ENCODE measurements around the gene DNAJA4. TPM values are rescaled to one million over a fixed set of nuclear protein-coding genes. Genes with fewer than 3 reads are reported as not detected.

DNAJA4 gene
- total RNA-seq, 1 donor, result 2.2 TPM

DNA sequence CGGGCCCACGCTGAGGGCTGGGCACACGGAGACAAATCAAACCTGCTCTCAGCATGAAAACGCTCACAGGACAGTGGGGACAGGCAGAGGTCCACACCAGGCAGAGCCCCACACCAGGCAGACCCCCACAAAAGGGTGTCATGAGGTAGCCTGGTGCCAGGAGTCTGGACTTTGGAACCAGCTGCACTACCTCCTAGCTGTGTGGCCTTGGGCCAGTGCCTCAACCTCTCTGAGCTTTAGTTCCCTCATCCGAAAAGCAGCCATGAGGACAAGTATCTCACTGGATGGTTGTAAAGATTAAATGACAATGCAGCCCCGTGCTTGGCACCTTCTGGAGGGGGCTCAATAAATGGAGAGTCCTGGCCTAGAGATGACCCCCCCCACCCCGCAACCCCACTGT lies 59.3 kb downstream of the DNAJA4 start:
- Histone ChIP-seq H3K4me3 (ENCODE audit: insufficient read depth, low read length) (no peak overlapping the region), H4K20me1 (ENCODE audit: insufficient read depth, low read length) (no peaks in the 10 kb centered on the region), H2AFZ (ENCODE audit: low read length) (no peak overlapping the region), H3K27me3 (ENCODE audit: insufficient read depth, low read length) (peaks cover 3% of the 10 kb centered on the region), H3K4me2 (ENCODE audit: insufficient read depth, low read length) (no peak overlapping the region), H3K27ac (ENCODE audit: low read depth, low read length) (no peak overlapping the region), H3K36me3 (ENCODE audit: insufficient read depth, low read length) (no peaks in the 10 kb centered on the region), H3K79me2 (ENCODE audit: insufficient read depth, low read length) (no peaks in the 10 kb centered on the region), H3K4me1 (ENCODE audit: insufficient read depth, low read length) (no peaks in the 10 kb centered on the region), H3K9me3 (ENCODE audit: low read depth, low read length) (no peaks in the 10 kb centered on the region)
- TF ChIP-seq, protein P1, sequence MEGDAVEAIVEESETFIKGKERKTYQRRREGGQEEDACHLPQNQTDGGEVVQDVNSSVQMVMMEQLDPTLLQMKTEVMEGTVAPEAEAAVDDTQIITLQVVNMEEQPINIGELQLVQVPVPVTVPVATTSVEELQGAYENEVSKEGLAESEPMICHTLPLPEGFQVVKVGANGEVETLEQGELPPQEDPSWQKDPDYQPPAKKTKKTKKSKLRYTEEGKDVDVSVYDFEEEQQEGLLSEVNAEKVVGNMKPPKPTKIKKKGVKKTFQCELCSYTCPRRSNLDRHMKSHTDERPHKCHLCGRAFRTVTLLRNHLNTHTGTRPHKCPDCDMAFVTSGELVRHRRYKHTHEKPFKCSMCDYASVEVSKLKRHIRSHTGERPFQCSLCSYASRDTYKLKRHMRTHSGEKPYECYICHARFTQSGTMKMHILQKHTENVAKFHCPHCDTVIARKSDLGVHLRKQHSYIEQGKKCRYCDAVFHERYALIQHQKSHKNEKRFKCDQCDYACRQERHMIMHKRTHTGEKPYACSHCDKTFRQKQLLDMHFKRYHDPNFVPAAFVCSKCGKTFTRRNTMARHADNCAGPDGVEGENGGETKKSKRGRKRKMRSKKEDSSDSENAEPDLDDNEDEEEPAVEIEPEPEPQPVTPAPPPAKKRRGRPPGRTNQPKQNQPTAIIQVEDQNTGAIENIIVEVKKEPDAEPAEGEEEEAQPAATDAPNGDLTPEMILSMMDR (IDR thresholded peaks at IDR 0.05; ENCODE audit: extremely low read depth, low read depth, low read length), result no peak
- DNase-seq (ENCODE audit: insufficient read length, low spot score, missing footprints), result peak; percentile 58

DNA sequence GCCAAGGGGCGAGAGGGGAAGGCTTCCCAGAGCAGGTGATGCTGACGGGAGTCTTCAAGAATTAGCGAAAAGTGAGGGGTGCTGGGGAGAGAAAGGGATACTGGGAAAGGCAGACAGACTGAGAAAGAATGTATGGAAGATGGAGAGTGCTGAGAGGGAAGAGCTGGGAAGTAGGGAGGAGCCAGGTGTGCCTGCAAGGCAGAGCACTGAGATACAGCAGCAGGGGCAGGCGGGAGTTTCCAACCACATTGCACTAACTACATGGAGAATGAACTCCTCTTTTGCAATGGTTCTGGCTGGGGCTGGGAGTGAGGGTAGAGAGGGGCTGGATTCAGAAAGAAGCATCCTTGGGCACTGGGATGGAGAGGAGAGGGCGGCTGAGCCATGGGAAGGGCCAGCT lies 59.8 kb downstream of the DNAJA4 start:
- Histone ChIP-seq H3K4me1 (ENCODE audit: insufficient read depth, low read length) (no peaks in the 10 kb centered on the region), H3K4me3 (ENCODE audit: insufficient read depth, low read length) (no peak overlapping the region), H3K36me3 (ENCODE audit: insufficient read depth, low read length) (no peaks in the 10 kb centered on the region), H3K4me2 (ENCODE audit: insufficient read depth, low read length) (no peak overlapping the region), H2AFZ (ENCODE audit: low read length) (no peak overlapping the region), H3K27me3 (ENCODE audit: insufficient read depth, low read length) (peaks cover 3% of the 10 kb centered on the region), H3K27ac (ENCODE audit: low read depth, low read length) (no peak overlapping the region), H3K9me3 (ENCODE audit: low read depth, low read length) (no peaks in the 10 kb centered on the region), H3K79me2 (ENCODE audit: insufficient read depth, low read length) (no peaks in the 10 kb centered on the region), H4K20me1 (ENCODE audit: insufficient read depth, low read length) (no peaks in the 10 kb centered on the region)
- TF ChIP-seq, protein P1 (IDR thresholded peaks at IDR 0.05; ENCODE audit: extremely low read depth, low read depth, low read length), result no peak
- DNase-seq (ENCODE audit: insufficient read length, low spot score, missing footprints), result no peak

DNA sequence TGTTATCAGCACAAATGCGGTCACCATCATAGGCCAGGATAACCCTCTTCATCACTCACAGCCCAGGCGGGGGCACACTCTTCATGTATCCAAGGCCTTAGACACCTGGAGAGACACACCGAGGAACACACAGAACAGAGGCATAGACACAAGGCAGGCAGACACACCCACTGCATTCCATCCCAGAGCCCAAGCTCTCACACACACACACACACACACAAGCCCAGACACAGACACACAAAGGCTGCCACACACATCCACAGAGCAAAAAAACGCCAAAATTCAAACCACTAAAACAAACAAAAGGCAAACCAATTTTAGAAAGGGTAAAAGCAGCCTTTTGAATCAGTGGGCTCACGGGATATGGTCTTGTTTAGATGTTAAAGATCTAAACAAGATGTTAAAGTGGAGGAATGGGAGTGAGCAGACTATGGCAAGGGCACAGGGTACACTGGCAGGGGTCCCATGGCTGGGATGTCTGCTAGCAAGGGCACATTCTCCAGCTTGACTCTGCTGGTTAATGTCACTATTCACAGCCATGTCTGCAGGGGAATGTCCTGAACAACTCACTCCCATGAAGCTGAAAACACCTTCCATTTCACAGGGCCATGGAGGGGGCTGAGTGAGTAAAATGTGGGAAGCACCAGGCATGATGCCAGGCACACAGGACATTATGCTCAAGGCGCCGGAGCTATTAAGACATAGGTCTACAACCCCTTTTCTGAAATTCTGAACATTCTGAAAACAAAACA lies 60.9 kb downstream of the DNAJA4 start:
- Histone ChIP-seq H3K4me1 (ENCODE audit: insufficient read depth, low read length) (no peaks in the 10 kb centered on the region), H3K4me2 (ENCODE audit: insufficient read depth, low read length) (no peak overlapping the region), H3K79me2 (ENCODE audit: insufficient read depth, low read length) (no peaks in the 10 kb centered on the region), H3K36me3 (ENCODE audit: insufficient read depth, low read length) (no peaks in the 10 kb centered on the region), H3K27me3 (ENCODE audit: insufficient read depth, low read length) (peaks cover 3% of the 10 kb centered on the region), H3K27ac (ENCODE audit: low read depth, low read length) (no peak overlapping the region), H3K9me3 (ENCODE audit: low read depth, low read length) (no peaks in the 10 kb centered on the region), H3K4me3 (ENCODE audit: insufficient read depth, low read length) (no peak overlapping the region), H2AFZ (ENCODE audit: low read length) (no peak overlapping the region), H4K20me1 (ENCODE audit: insufficient read depth, low read length) (no peaks in the 10 kb centered on the region)
- TF ChIP-seq, protein P1 (IDR thresholded peaks at IDR 0.05; ENCODE audit: extremely low read depth, low read depth, low read length), result no peak
- no peak for DNase-seq (ENCODE audit: insufficient read length, low spot score, missing footprints)

DNA sequence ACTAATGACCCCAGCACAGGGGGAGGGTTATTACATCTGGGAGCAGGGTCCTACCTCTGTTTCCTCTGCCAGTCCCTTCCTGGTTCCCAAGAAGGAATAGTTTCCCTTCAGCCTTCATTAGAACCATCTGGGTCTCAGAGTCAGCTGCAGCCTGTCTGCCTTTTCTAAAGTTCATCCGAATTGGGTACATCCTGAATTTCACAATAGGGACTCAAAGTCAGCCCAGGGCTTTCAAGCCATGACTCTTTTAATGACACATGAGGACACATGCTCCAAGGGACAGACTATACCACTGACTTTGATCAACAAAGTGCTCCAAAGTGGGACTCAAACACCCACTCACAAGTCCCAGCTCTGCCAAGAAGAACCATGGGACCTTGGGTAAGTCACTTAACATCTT lies 63.1 kb downstream of the DNAJA4 start:
- Histone ChIP-seq H3K27me3 (ENCODE audit: insufficient read depth, low read length) (peaks cover 3% of the 10 kb centered on the region), H3K4me1 (ENCODE audit: insufficient read depth, low read length) (no peaks in the 10 kb centered on the region), H3K27ac (ENCODE audit: low read depth, low read length) (no peak overlapping the region), H3K36me3 (ENCODE audit: insufficient read depth, low read length) (no peaks in the 10 kb centered on the region), H3K4me3 (ENCODE audit: insufficient read depth, low read length) (no peak overlapping the region), H3K9me3 (ENCODE audit: low read depth, low read length) (no peaks in the 10 kb centered on the region), H2AFZ (ENCODE audit: low read length) (no peak overlapping the region), H4K20me1 (ENCODE audit: insufficient read depth, low read length) (no peaks in the 10 kb centered on the region), H3K4me2 (ENCODE audit: insufficient read depth, low read length) (no peak overlapping the region), H3K79me2 (ENCODE audit: insufficient read depth, low read length) (no peaks in the 10 kb centered on the region)
- TF ChIP-seq, protein P1 (IDR thresholded peaks at IDR 0.05; ENCODE audit: extremely low read depth, low read depth, low read length), result no peak
- no peak for DNase-seq (ENCODE audit: insufficient read length, low spot score, missing footprints)

All from osteoblast (primary cell).